Hepatocyte (in vitro differentiated cells): ENCODE results near the gene TIFAB. TPM values are rescaled to one million over a fixed set of nuclear protein-coding genes. Genes with fewer than 3 reads are reported as not detected.

Experiments used
- DNase-seq: peaks from one replicate; pipeline ENCODE4 v3.0.0-alpha.2; 2016; ENCODE audit warnings: low spot score
- H2AFZ ChIP-seq: fragments of 200-600 bp; sonication (generic); 2 replicates; pipeline ENCODE4 v1.6.0; 2016; ENCODE audit warnings: antibody characterized with exemption, mild to moderate bottlenecking
- H3K27ac ChIP-seq: fragments of 200-600 bp; sonication (generic); 2 replicates; pipeline ENCODE4 v1.5.1; 2016; ENCODE audit warnings: mild to moderate bottlenecking
- H3K27me3 ChIP-seq: fragments of 200-600 bp; sonication (generic); 2 replicates; pipeline ENCODE4 v1.6.1; 2016
- H3K36me3 ChIP-seq: fragments of 200-600 bp; sonication (generic); replicated peaks from 2 replicates; pipeline ENCODE4 v1.5.1; 2016; ENCODE audit warnings: low read depth; ENCODE audit not compliant: insufficient read depth
- H3K4me1 ChIP-seq: fragments of 200-600 bp; sonication (generic); 2 replicates; pipeline ENCODE4 v1.5.1; 2016; ENCODE audit warnings: mild to moderate bottlenecking, moderate library complexity; ENCODE audit not compliant: insufficient read depth
- H3K4me2 ChIP-seq: fragments of 200-600 bp; sonication (generic); 2 replicates; pipeline ENCODE4 v1.6.0; 2016
- H3K4me3 ChIP-seq: fragments of 200-600 bp; sonication (generic); 2 replicates; pipeline ENCODE4 v1.5.1; 2016; ENCODE audit warnings: mild to moderate bottlenecking
- H3K79me2 ChIP-seq: fragments of 200-600 bp; sonication (generic); 2 replicates; pipeline ENCODE4 v1.6.0; 2017; ENCODE audit warnings: mild to moderate bottlenecking
- H3K9me2 ChIP-seq: fragments of 200-600 bp; sonication (generic); replicated peaks from 2 replicates; pipeline ENCODE4 v1.6.0; 2017; ENCODE audit warnings: mild to moderate bottlenecking; ENCODE audit not compliant: insufficient read depth
- H3K9me3 ChIP-seq: fragments of 200-600 bp; sonication (generic); 2 replicates; pipeline ENCODE4 v1.5.1; 2016; ENCODE audit warnings: low read depth, mild to moderate bottlenecking
- H4K20me1 ChIP-seq: fragments of 200-600 bp; sonication (generic); 2 replicates; pipeline ENCODE4 v1.6.0; 2016; ENCODE audit warnings: mild to moderate bottlenecking; ENCODE audit not compliant: insufficient read depth, poor library complexity, severe bottlenecking
- CTCF ChIP-seq: fragments of 200-600 bp; sonication (generic); IDR thresholded peaks from 2 replicates; pipeline ENCODE4 v1.5.1; 2016; ENCODE audit warnings: antibody characterized with exemption, mild to moderate bottlenecking; ENCODE audit not compliant: poor library complexity
- EZH2 ChIP-seq: fragments of 200-600 bp; sonication (generic); IDR thresholded peaks from 2 replicates; pipeline ENCODE4 v1.6.1; 2016; ENCODE audit warnings: antibody characterized with exemption, mild to moderate bottlenecking, borderline replicate concordance
- EZH2phosphoT487 ChIP-seq: fragments of 200-600 bp; sonication (generic); IDR thresholded peaks from one replicate; pipeline ENCODE4 v1.6.1; 2018; ENCODE audit warnings: antibody characterized with exemption, mild to moderate bottlenecking, low read depth, moderate library complexity; ENCODE audit not compliant: unreplicated experiment, severe bottlenecking
- WGBS: methylation state at CpG from one replicate; pipeline ENCODE4 v1.1.6; 2016; ENCODE audit warnings: low lambda C conversion rate; ENCODE audit errors: missing lambda C conversion rate; 5-methylcytosine and 5-hydroxymethylcytosine counted together
- polyA plus RNA-seq: library from polyadenylated mRNA; unstranded; fragments of >200 nt; fragmentation: Nextera tagmentation; extraction: Ambion mirVana; gene quantifications from 2 replicates; pipeline ENCODE4 v1.2.1, GENCODE V29; 2016
- total RNA-seq: library from RNA; depleted of rRNA; stranded (reverse); fragments of >200 nt; gene quantifications from 2 replicates; pipeline ENCODE4 v1.2.3, GENCODE V29; 2014

Gene TIFAB
- total and polyA plus RNA-seq, 2 experiments from 2014 or later: not detected

DNA sequence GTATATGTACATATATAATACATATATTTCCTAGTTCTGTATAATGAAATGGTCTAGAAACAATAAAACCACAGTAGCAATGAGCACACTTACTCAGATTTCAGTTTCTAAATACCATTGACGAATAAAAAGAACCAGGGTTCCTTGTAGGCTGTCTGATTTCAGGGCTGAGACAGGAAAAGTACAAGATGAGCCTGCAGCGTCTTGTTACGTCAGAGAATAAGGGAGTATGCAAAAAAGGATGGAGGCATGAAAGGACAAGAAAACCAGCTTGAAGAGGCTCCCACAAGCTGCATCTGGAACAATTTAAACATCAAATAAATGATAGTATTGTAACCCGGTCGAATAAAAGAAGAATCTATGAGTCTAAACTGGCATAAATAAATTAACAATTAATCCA is 17.8 kb upstream of the TIFAB start:
- no peaks in the 10 kb centered on the region for H4K20me1 ChIP-seq
- DNase-seq: no peak
- 63% methylated on average over 5 of the region's 5 CpGs for WGBS
- H3K36me3 ChIP-seq: no peaks in the 10 kb centered on the region
- no peak overlapping the region for H2AFZ ChIP-seq
- H3K4me1 ChIP-seq: no peaks in the 10 kb centered on the region
- H3K9me2 ChIP-seq: no peaks in the 10 kb centered on the region
- no peak overlapping the region for H3K4me2 ChIP-seq
- peaks cover 83% of the 10 kb centered on the region for H3K27me3 ChIP-seq
- H3K9me3 ChIP-seq: no peaks in the 10 kb centered on the region
- no peaks in the 10 kb centered on the region for H3K79me2 ChIP-seq
- no peak overlapping the region for H3K27ac ChIP-seq
- no peak overlapping the region for H3K4me3 ChIP-seq
- TF ChIP-seq EZH2 (no peak), CTCF (no peak), EZH2phosphoT487 (no peak)

DNA sequence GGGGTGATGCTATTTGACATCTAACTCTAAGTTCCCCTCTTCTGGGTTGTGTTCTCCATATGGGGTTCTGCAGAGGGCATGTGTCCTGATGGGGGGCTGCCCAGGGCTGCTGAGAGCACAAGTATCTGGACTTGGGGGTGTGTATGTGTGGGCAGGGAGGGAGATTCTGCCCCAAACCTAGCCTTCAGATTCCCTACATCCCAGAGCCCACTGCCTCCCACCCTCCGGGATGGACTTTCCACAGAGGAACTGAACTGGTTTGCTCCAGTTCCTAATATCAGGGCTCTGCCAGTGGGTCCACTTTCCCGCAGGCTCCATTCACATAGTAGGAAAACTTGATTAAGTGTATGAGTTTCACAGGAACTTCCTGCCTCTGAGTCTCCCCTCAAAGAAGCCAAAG is 16.4 kb upstream of the TIFAB start:
- 49% methylated on average over 2 of the region's 2 CpGs for WGBS
- Histone ChIP-seq H4K20me1 (no peaks in the 10 kb centered on the region), H3K27ac (no peak overlapping the region), H3K36me3 (no peaks in the 10 kb centered on the region), H3K4me1 (no peaks in the 10 kb centered on the region), H3K79me2 (no peaks in the 10 kb centered on the region), H3K4me3 (no peak overlapping the region), H3K27me3 (peaks cover 90% of the 10 kb centered on the region), H3K9me3 (no peaks in the 10 kb centered on the region), H3K9me2 (no peaks in the 10 kb centered on the region), H3K4me2 (no peak overlapping the region), H2AFZ (no peak overlapping the region)
- TF ChIP-seq CTCF (no peak), EZH2 (no peak), EZH2phosphoT487 (no peak)
- no peak for DNase-seq

GRCh38 chr5:135467871-135468485 is 15.8 kb upstream of the TIFAB start:
- WGBS: 90% methylated on average over 4 of the region's 4 CpGs
- no peaks in the 10 kb centered on the region for H3K9me3 ChIP-seq
- H3K9me2 ChIP-seq: no peaks in the 10 kb centered on the region
- peaks cover 93% of the 10 kb centered on the region for H3K27me3 ChIP-seq
- H3K79me2 ChIP-seq: no peaks in the 10 kb centered on the region
- H4K20me1 ChIP-seq: no peaks in the 10 kb centered on the region
- DNase-seq: no peak
- H3K4me3 ChIP-seq: no peak overlapping the region
- no peak overlapping the region for H3K4me2 ChIP-seq
- no peaks in the 10 kb centered on the region for H3K4me1 ChIP-seq
- H3K27ac ChIP-seq: no peak overlapping the region
- H3K36me3 ChIP-seq: no peaks in the 10 kb centered on the region
- TF ChIP-seq CTCF: no peak
- TF ChIP-seq EZH2: no peak
- no peak for TF ChIP-seq EZH2phosphoT487
- H2AFZ ChIP-seq: no peak overlapping the region
